GM12873 (cell line): ENCODE measurements around the gene SHISA8.

Experiments
- TF ChIP-seq, protein P1 (sequence below): IDR thresholded peaks from 2 replicates; pipeline ENCODE4 v1.5.1; 2012; ENCODE audit warnings: low read depth, mild to moderate bottlenecking, moderate library complexity, low read length, control low read depth; ENCODE audit not compliant: insufficient read depth; ENCODE audit errors: missing control alignments

Gene SHISA8

DNA sequence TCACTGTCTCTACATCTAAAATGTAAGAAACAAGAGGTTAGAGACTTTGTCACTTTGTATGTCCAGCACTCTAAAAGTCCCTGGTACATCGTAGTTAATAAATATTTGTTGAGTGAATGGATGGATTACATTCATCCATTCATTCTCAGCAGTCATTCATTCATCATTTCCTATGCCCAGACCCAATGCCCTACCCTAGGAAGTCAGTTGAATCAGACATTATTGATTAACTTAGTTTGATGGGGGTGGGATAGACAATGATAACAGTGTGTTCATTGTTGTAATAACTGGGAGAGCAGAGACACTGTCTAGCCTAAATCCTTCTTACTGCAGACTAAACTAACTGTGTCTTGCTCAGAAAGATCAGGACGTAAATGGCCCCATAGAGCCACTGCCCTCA lies 33.3 kb upstream of the SHISA8 start:
- TF ChIP-seq, protein P1, sequence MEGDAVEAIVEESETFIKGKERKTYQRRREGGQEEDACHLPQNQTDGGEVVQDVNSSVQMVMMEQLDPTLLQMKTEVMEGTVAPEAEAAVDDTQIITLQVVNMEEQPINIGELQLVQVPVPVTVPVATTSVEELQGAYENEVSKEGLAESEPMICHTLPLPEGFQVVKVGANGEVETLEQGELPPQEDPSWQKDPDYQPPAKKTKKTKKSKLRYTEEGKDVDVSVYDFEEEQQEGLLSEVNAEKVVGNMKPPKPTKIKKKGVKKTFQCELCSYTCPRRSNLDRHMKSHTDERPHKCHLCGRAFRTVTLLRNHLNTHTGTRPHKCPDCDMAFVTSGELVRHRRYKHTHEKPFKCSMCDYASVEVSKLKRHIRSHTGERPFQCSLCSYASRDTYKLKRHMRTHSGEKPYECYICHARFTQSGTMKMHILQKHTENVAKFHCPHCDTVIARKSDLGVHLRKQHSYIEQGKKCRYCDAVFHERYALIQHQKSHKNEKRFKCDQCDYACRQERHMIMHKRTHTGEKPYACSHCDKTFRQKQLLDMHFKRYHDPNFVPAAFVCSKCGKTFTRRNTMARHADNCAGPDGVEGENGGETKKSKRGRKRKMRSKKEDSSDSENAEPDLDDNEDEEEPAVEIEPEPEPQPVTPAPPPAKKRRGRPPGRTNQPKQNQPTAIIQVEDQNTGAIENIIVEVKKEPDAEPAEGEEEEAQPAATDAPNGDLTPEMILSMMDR: no peak

DNA sequence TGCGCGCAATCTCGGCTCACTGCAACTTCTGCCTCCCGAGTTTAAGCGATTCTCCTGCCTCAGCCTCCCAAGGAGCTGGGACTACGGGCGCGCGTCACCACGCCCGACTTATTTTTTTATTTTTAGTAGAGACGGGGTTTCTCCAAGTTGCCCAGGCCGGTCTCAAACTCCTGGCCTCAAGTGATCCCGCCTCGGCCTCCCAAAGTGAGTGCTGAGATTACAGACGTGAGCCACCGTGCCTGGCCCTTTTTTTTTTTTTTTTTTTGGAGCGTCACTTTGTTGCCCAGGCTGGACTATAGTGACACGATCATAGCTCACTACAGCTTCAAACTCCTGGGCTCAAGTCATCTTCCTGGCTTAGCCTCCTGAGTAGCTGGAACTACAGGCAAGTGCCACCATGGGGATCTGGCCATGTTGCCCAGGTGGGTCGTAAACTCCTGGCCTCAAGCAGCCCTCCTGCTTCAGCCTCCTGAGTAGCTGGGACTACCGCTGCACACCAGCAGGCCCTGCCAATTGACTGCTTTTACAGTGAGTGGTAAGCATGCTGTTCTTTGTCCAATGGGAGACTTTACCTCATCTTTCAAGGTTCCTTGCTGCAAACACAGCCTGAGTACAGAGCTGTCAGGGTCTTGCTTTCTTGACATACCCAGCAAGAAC lies 32.7 kb upstream of the SHISA8 start:
- TF ChIP-seq, protein P1: no peak

DNA sequence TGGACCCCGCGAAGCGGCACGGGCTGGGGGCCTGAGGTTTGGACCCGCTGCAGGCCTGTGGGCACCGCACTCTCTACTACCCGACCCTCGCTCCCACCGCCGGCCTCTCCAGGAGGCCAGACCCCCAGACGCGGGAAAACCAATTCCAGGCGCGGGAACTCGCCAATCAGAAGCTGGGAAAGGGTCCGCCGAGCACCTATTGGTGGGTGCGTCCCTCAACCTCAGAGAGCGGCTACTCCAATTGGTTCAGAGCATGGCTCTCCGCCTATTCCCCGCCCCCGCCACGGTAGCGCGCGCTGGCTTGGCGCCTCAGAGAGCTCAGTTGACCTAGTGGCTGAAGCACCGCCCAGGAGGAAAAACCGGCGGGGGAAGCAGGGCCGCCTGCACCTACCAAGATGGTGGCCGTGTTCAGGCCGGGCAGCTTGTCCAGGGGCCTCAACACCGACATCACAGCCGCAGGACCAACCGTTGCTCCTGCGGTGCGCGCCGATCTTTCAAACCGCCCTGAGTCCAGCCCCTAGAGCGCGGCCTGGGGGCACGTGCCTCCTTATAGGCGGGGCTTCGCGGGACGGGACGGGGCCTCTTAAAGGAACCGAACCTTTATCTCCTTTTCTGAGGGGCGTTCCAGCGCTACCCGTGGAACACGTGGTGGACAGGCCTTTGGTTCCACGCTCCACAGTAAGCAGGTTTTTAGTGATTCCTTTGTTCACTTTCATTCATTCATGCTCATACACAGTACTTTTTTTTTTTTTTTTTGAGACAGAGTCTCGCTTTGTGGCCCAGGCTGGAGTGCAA lies 32.0 kb upstream of the SHISA8 start, which contains the start of gene CENPM:
CENPM (minus strand) TSS at position 524 of the 795 bp plus-strand sequence; CDS start at position 448, 76 bp downstream.
- TF ChIP-seq, protein P1: no peak

DNA sequence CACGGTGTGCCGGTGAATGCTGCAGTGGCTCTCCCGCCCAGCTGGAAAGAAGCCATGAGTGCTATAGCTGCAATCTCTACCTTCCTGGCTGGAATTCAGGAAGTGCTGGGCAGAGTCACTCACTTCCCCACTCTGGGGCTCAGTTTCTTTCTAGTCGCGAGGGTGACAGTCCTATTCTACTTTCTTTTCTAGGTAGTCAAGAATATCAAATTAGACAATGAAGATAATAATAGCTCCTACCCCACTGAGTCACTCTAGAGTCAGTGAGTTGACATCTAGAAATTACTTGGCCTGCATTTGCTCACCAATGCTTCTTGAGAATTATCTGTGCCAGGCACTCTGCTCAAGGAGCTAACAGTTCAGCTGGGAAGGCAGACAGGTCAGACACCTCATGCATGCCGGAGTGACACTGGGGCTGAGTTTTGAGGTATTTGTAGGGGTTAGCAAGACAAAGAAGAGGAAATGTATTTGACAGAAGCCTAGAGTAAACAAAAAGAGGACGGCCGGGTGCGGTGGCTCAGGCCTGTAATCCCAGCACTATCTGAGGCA lies 28.9 kb upstream of the SHISA8 start:
- TF ChIP-seq, protein P1: no peak

DNA sequence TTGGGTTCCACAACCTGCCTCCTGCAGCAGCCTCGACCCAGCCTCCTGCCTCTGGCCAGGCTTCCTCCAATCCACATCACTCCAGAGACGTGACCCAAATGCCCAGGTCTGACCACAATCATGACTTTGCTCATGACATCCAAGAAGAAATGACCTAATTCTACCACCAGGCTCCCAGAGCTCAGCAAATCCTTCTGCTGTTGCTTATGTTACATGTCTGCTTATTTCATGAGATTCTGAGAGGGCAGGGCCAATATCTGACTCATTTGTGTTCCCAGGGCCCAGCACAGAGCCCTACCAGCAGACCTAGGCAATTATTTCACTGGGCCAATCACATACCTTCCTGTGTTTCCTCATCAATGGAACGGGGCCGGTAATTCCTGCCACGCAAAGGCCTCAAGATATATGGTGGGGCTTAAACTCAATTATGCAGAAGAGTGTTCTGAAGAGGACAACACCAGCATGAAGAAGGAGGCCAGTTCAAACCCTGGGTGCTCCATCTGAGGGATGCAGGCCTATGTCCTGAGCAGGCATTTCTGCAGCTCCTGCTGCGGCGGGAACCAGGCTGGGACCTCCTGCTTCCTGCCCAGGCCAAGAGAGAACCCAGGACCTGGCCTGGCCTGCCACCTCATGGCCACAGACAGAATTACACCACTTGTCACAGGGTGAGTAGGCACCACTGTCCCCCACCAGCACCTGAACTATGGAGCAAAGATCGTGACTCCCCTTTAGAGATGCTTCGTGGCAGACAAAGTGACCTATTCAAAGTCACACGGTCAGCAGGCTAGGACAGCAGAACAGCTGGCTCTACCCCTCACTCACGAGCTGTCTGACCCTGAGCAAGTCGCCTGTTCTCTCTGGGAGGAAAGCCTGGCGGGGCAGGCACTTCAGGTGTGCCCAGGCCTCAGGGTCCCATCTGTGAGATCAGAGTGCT lies 26.2 kb upstream of the SHISA8 start:
- TF ChIP-seq, protein P1: peak; percentile 98

DNA sequence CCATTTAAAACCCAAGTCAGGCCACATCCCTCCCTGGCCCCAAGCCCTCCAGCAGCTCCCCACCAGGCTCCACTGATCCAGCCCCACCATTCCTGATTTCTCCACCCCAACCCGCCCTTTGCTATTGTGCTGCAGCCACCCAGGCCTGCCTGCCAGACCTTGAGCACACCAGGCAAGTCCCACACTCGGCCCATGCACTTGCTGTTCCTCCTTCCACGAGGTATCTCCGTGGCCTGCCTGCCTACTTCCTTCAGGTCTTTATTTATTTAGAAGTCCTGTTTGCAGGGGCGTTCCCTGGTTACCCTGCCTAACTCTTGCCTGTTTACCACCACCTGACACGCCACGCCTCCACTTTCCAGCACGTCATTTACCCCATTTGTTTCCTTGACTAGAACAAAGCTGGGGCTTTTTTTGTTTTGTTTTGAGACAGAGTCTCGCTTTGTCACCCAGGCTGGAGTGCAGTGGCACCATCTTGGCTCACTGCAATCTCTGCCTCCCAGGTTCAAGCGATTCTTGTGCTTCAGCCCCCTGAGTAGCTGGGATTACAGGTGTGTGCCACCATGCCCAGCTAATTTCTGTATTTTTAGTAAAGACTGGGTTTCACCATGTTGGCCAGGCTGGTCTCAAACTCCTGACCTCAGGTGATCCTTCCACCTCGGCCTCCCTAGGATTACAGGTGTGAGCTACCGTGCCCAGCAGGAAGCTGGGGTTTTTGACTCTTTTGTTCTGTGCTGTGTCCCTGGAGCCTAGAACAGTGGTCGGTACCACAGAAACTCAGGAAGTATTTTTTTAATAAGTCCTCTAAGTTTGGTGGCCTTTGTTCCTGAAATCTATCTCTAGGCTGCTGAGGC lies 25.3 kb upstream of the SHISA8 start:
- TF ChIP-seq, protein P1: no peak
